H1 (cell line): ENCODE results near the gene ACSL3. TPM values are rescaled to one million over a fixed set of nuclear protein-coding genes. Genes with fewer than 3 reads are reported as not detected.

Experiments
- CTCF ChIA-PET: fragments of 300-600 bp; sonication (Branson Sonifier 250); formaldehyde crosslinking; loops from one replicate; lab custom pipeline; 2021; ENCODE audit not compliant: partially characterized antibody; lab: Charles Lee
- POLR2A ChIA-PET: fragments of 300-600 bp; sonication (Branson Sonifier 250); formaldehyde crosslinking; loops from one replicate; lab custom pipeline; 2021; ENCODE audit warnings: inconsistent platforms; ENCODE audit not compliant: partially characterized antibody; lab: Charles Lee
- DNase-seq, 2 experiments: peaks; one replicate each; pipeline versions ENCODE4 v3.0.0 to v3.0.0-alpha.2; 2010 to 2022; ENCODE audit warnings: low spot score in 2 of 2, low read depth in 1 of 2, mixed read lengths in 1 of 2
- FAIRE-seq: peaks from 2 replicates; lab custom pipeline; 2011; peaks lifted over from hg19 to GRCh38; lab: Jason Lieb, UNC
- H2AFZ ChIP-seq: 2 replicates; pipeline ENCODE4 v1.8.1; 2012; ENCODE audit warnings: low read length, inconsistent platforms
- H2AK5ac ChIP-seq: 2 replicates; pipeline ENCODE4 v1.6.1; 2013; ENCODE audit warnings: low read depth, low read length
- H2BK120ac ChIP-seq: replicated peaks from 2 replicates; pipeline ENCODE3; 2013; ENCODE audit warnings: low read depth, low read length, inconsistent platforms
- H2BK12ac ChIP-seq: 2 replicates; pipeline ENCODE4 v1.6.1; 2013; ENCODE audit warnings: low read depth, low read length
- H2BK15ac ChIP-seq: 2 replicates; pipeline ENCODE4 v1.6.1; 2013; ENCODE audit warnings: low read length
- H2BK20ac ChIP-seq: 2 replicates; pipeline ENCODE4 v1.6.1; 2013; ENCODE audit warnings: low read length
- H2BK5ac ChIP-seq: 2 replicates; pipeline ENCODE4 v1.6.1; 2013; ENCODE audit warnings: low read depth, low read length
- H3K14ac ChIP-seq: 2 replicates; pipeline ENCODE4 v1.6.1; 2013; ENCODE audit warnings: inconsistent platforms; ENCODE audit not compliant: insufficient read length
- H3K18ac ChIP-seq: 2 replicates; pipeline ENCODE4 v1.6.1; 2013; ENCODE audit warnings: low read length; ENCODE audit errors: extremely low read depth
- H3K23ac ChIP-seq: 2 replicates; pipeline ENCODE4 v1.6.1; 2013; ENCODE audit warnings: inconsistent platforms; ENCODE audit not compliant: insufficient read length
- H3K23me2 ChIP-seq: 2 replicates; pipeline ENCODE4 v1.6.1; 2013; ENCODE audit warnings: low read depth, low read length
- H3K27ac ChIP-seq: 2 replicates; pipeline ENCODE4 v1.6.1; 2011; ENCODE audit warnings: low read depth, low read length, inconsistent platforms
- H3K27me3 ChIP-seq, 4 experiments: replicated peaks in 1 of 4; 1 replicate in 1 of 4; 2 replicates in 3 of 4; pipeline versions ENCODE4 v1.6.1 to v1.8.1; 2011 to 2013; ENCODE audit warnings: low read length in 3 of 4, mild to moderate bottlenecking in 3 of 4, inconsistent platforms in 2 of 4, mixed read lengths in 2 of 4, moderate library complexity in 1 of 4; ENCODE audit not compliant: control insufficient read depth in 3 of 4, insufficient read depth in 3 of 4; ENCODE audit errors: extremely low read depth in 1 of 4
- H3K36me3 ChIP-seq, 4 experiments: 2 replicates each; pipeline versions ENCODE4 v1.6.1 to v1.8.1; 2011 to 2013; ENCODE audit warnings: mild to moderate bottlenecking in 4 of 4, low read length in 3 of 4, moderate library complexity in 2 of 4, control low read depth in 1 of 4, inconsistent platforms in 1 of 4; ENCODE audit not compliant: insufficient read depth in 4 of 4, control insufficient read depth in 2 of 4
- H3K4ac ChIP-seq: replicated peaks from 2 replicates; pipeline ENCODE3; 2013; ENCODE audit warnings: low read length, low read depth, mixed read lengths, inconsistent platforms; ENCODE audit not compliant: insufficient read length
- H3K4me1 ChIP-seq, 4 experiments: replicated peaks in 1 of 4; 1 replicate in 1 of 4; 2 replicates in 3 of 4; pipeline versions ENCODE4 v1.6.1 to v1.8.1; 2011 to 2013; ENCODE audit warnings: low read length in 3 of 4, inconsistent platforms in 2 of 4, mixed read lengths in 1 of 4; ENCODE audit not compliant: insufficient read depth in 4 of 4, control insufficient read depth in 3 of 4
- H3K4me2 ChIP-seq, 2 experiments: 2 replicates each; pipeline versions ENCODE4 v1.6.1 to v1.8.1; 2011 to 2013; ENCODE audit warnings: low read depth in 2 of 2, low read length in 2 of 2, control low read depth in 1 of 2, inconsistent platforms in 1 of 2, mild to moderate bottlenecking in 1 of 2; ENCODE audit not compliant: insufficient read depth in 1 of 2
- H3K4me3 ChIP-seq, 4 experiments: fragments of 200-600, 300-600 bp in 1 of 4; sonication (generic), shearing (Covaris generic), sonication (Bioruptor Twin) in 1 of 4; 2 replicates each; pipeline versions ENCODE4 v1.5.1 to v1.8.1; 2011 to 2016; ENCODE audit warnings: low read length in 4 of 4, low read depth in 3 of 4, control low read depth in 2 of 4, inconsistent platforms in 2 of 4, mild to moderate bottlenecking in 2 of 4, mixed read lengths in 1 of 4, moderate library complexity in 1 of 4; ENCODE audit not compliant: insufficient read depth in 2 of 4; ENCODE audit errors: extremely low read depth in 1 of 4
- H3K56ac ChIP-seq: replicated peaks from 2 replicates; pipeline ENCODE3; 2013; ENCODE audit warnings: low read depth, mild to moderate bottlenecking, mixed read lengths, low read length, inconsistent platforms; ENCODE audit not compliant: insufficient read length
- H3K79me1 ChIP-seq: 2 replicates; pipeline ENCODE4 v1.6.1; 2013; ENCODE audit warnings: low read depth, low read length, control low read depth
- H3K79me2 ChIP-seq, 2 experiments: 2 replicates each; pipeline versions ENCODE4 v1.6.1 to v1.8.1; 2012 to 2013; ENCODE audit warnings: low read length in 2 of 2, mild to moderate bottlenecking in 2 of 2, inconsistent platforms in 1 of 2; ENCODE audit not compliant: insufficient read depth in 2 of 2, control insufficient read depth in 1 of 2
- H3K9ac ChIP-seq, 4 experiments: replicated peaks in 1 of 4; 1 replicate in 1 of 4; 2 replicates in 3 of 4; pipeline versions ENCODE4 v1.6.1 to v1.8.1; 2011 to 2013; ENCODE audit warnings: low read depth in 3 of 4, low read length in 3 of 4, control low read depth in 2 of 4, mild to moderate bottlenecking in 2 of 4, moderate library complexity in 2 of 4, inconsistent platforms in 1 of 4; ENCODE audit errors: extremely low read depth in 1 of 4
- H3K9me3 ChIP-seq, 2 experiments: 2 replicates each; pipeline versions ENCODE4 v1.6.1 to v1.8.1; 2012 to 2013; ENCODE audit warnings: mild to moderate bottlenecking in 2 of 2, moderate library complexity in 2 of 2, control low read depth in 1 of 2, inconsistent platforms in 1 of 2, low read depth in 1 of 2, low read length in 1 of 2, mixed read lengths in 1 of 2; ENCODE audit not compliant: insufficient read depth in 2 of 2
- H4K20me1 ChIP-seq, 2 experiments: replicated peaks in 1 of 2; 2 replicates each; pipeline versions ENCODE3 to v1.8.1; 2011 to 2013; ENCODE audit warnings: inconsistent platforms in 2 of 2, low read length in 2 of 2, mild to moderate bottlenecking in 1 of 2; ENCODE audit not compliant: insufficient read depth in 2 of 2, control insufficient read depth in 1 of 2
- H4K5ac ChIP-seq: 2 replicates; pipeline ENCODE4 v1.6.1; 2013; ENCODE audit warnings: low read length, low read depth, mixed read lengths, inconsistent platforms; ENCODE audit not compliant: insufficient read length
- H4K8ac ChIP-seq: 2 replicates; pipeline ENCODE4 v1.8.0; 2013; ENCODE audit warnings: mild to moderate bottlenecking, moderate library complexity, low read length, inconsistent platforms; ENCODE audit not compliant: insufficient read depth; ENCODE audit errors: extremely low read depth
- H4K91ac ChIP-seq: replicated peaks from 2 replicates; pipeline ENCODE3; 2013; ENCODE audit warnings: low read length, mixed read lengths, inconsistent platforms; ENCODE audit not compliant: insufficient read length
- BACH1 ChIP-seq: IDR thresholded peaks from 2 replicates; pipeline ENCODE4 v1.6.1; 2012; ENCODE audit warnings: low read length, improper control_type of control experiment
- CHD2 ChIP-seq: IDR thresholded peaks from 2 replicates; pipeline ENCODE4 v1.6.1; 2012; ENCODE audit warnings: low read length, improper control_type of control experiment
- CREB1 ChIP-seq: IDR thresholded peaks from 2 replicates; pipeline ENCODE4 v1.6.1; 2012; ENCODE audit warnings: inconsistent platforms
- EZH2 ChIP-seq: fragments of 200-600 bp; sonication (generic); IDR thresholded peaks from 2 replicates; pipeline ENCODE4 v1.7.1; 2012; ENCODE audit warnings: low read depth, mild to moderate bottlenecking, moderate library complexity, low read length, inconsistent platforms; ENCODE audit not compliant: severe bottlenecking
- JUND ChIP-seq: IDR thresholded peaks from 2 replicates; pipeline ENCODE4 v1.6.1; 2011; ENCODE audit warnings: mild to moderate bottlenecking, improper control_type of control experiment, low read length
- KDM4A ChIP-seq: IDR thresholded peaks from one replicate; pipeline ENCODE4 v1.7.1; 2012; ENCODE audit warnings: low read depth, mild to moderate bottlenecking, moderate library complexity, low read length, inconsistent platforms; ENCODE audit not compliant: severe bottlenecking
- KDM5A ChIP-seq: fragments of 200-600 bp; IDR thresholded peaks from 2 replicates; pipeline ENCODE4 v1.7.1; 2012; ENCODE audit warnings: mild to moderate bottlenecking, low read length, inconsistent platforms, mixed read lengths
- MAFK ChIP-seq: IDR thresholded peaks from 2 replicates; pipeline ENCODE4 v1.6.1; 2012; ENCODE audit warnings: low read depth, mild to moderate bottlenecking, improper control_type of control experiment, low read length
- POLR2A ChIP-seq, 2 experiments: IDR thresholded peaks; 1 replicate in 1 of 2; 2 replicates in 1 of 2; pipeline ENCODE4 v1.6.1; 2011; ENCODE audit warnings: low read depth in 2 of 2, low read length in 2 of 2, mild to moderate bottlenecking in 2 of 2; ENCODE audit errors: control extremely low read depth in 1 of 2
- POLR2AphosphoS5 ChIP-seq: IDR thresholded peaks from 2 replicates; pipeline ENCODE4 v1.6.1; 2011; ENCODE audit warnings: low read depth, low read length
- POU5F1 ChIP-seq: IDR thresholded peaks from 2 replicates; pipeline ENCODE4 v1.6.1; 2011; ENCODE audit warnings: low read depth, mild to moderate bottlenecking, low read length, moderate library complexity
- RFX5 ChIP-seq: IDR thresholded peaks from 2 replicates; pipeline ENCODE4 v1.6.1; 2011; ENCODE audit warnings: low read depth, low read length, improper control_type of control experiment, borderline replicate concordance
- SRF ChIP-seq: IDR thresholded peaks from 2 replicates; pipeline ENCODE4 v1.6.1; 2011; ENCODE audit warnings: mild to moderate bottlenecking, low read depth, low read length, moderate library complexity
- TAF1 ChIP-seq: IDR thresholded peaks from 2 replicates; pipeline ENCODE4 v1.6.1; 2011; ENCODE audit warnings: mild to moderate bottlenecking, low read depth, low read length
- TAF7 ChIP-seq: optimal IDR thresholded peaks from 2 replicates; pipeline ENCODE3; 2011; ENCODE audit warnings: low read depth, mild to moderate bottlenecking, inconsistent platforms, low read length, moderate library complexity, borderline replicate concordance
- WGBS, 2 experiments: shearing (Covaris generic) in 1 of 2; methylation state at CpG; one replicate each; pipeline versions ENCODE4 v1.1.6 to v1.1.7; 2013 to 2015; ENCODE audit warnings: low lambda C conversion rate in 2 of 2, mixed read lengths in 2 of 2, inconsistent platforms in 1 of 2, low coverage in 1 of 2, missing lambda C conversion rate in 1 of 2; ENCODE audit not compliant: insufficient replicate concordance in 2 of 2, insufficient coverage in 1 of 2, insufficient read length in 1 of 2; ENCODE audit errors: extremely low coverage in 1 of 2, missing lambda C conversion rate in 1 of 2; 5-methylcytosine and 5-hydroxymethylcytosine counted together
- polyA plus RNA-seq, 7 experiments: library from polyadenylated mRNA; depleted of rRNA in 3 of 7; stranded (reverse) in 5 of 7; unstranded in 2 of 7; fragments of >200 nt in 5 of 7; fragments of 200-250 nt in 2 of 7; gene quantifications; 1 replicate in 5 of 7; 2 replicates in 1 of 7; 4 replicates in 1 of 7; pipeline versions ENCODE4 v1.2.1 to v1.2.3, GENCODE V29; 2011 to 2013; ENCODE audit warnings: missing spikeins in 2 of 7, mixed read lengths in 2 of 7
- total RNA-seq: library from RNA; stranded (reverse); fragmentation: NEBNext Ultra II Directional; extraction: Animal tissue kit (Norgen Biotek cat#: 25700); gene quantifications from 2 replicates; pipeline ENCODE4 v1.2.1, GENCODE V29; 2021
- TF ChIP-seq, protein P1 (sequence below): IDR thresholded peaks from 2 replicates; pipeline ENCODE4 v1.6.1; 2011; ENCODE audit warnings: low read length, improper control_type of control experiment

ACSL3 gene
- total and polyA plus RNA-seq, 2 of the 8 experiments (the other 6 are each of a cell fraction or from before 2014, with no cell fraction given), result 37.5 to 98.1 TPM

DNA sequence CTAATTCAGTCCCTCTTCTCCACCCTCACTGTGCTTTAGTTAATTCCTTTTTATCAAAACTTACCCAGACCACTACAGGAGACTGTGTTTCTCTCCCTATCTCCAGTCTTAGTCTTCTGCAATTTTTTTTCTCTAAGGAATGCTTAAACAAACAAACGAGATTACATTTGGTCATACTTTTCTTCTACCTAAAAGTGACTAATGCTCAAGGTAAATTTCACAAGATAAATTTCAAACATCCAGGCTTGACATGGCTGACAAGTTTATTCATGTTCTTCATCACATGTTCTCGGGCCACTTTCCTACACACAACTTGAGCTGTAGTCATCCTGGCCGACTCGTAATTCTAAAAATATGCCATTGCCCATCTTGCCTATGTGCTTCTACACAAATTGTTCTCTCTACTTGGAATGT is 23.2 kb upstream of the ACSL3 start:
- Histone ChIP-seq H4K91ac (no peak overlapping the region), H2BK12ac (no peak overlapping the region), H4K8ac (no peak overlapping the region), H3K79me1 (no peaks in the 10 kb centered on the region), H2BK15ac (no peak overlapping the region), H3K23me2 (no peaks in the 10 kb centered on the region), H2BK120ac (no peak overlapping the region), H3K4me3 (no peak overlapping the region), H3K9ac (no peak overlapping the region), H3K36me3 (no peaks in the 10 kb centered on the region), H3K4me1 (no peaks in the 10 kb centered on the region), H4K5ac (no peak overlapping the region), H3K23ac (no peak overlapping the region), H2AFZ (no peak overlapping the region), H2BK20ac (no peak overlapping the region), H3K27ac (no peak overlapping the region), H4K20me1 (no peaks in the 10 kb centered on the region), H3K9me3 (no peaks in the 10 kb centered on the region), H3K14ac (no peak overlapping the region), H3K4ac (no peak overlapping the region), H2BK5ac (no peak overlapping the region), H3K4me2 (no peak overlapping the region), H3K56ac (no peak overlapping the region), H3K18ac (no peak overlapping the region), H2AK5ac (no peak overlapping the region), H3K79me2 (no peaks in the 10 kb centered on the region), H3K27me3 (no peaks in the 10 kb centered on the region)
- ChIA-PET POLR2A (no interaction called here), CTCF (interaction anchor here (1.2 kb wide), 1 partner anchor 13 kb away, joined by 3 read pairs; no protein-coding TSS in a partner anchor)
- FAIRE-seq, result no peak
- WGBS, 2 experiments, result 78% methylated on average over 4 of the region's 4 CpGs; no CpG with 5 or more reads in 1 of the 2 experiments
- TF ChIP-seq RFX5, result no peak
- TF ChIP-seq MAFK, result no peak
- TF ChIP-seq, protein P1, sequence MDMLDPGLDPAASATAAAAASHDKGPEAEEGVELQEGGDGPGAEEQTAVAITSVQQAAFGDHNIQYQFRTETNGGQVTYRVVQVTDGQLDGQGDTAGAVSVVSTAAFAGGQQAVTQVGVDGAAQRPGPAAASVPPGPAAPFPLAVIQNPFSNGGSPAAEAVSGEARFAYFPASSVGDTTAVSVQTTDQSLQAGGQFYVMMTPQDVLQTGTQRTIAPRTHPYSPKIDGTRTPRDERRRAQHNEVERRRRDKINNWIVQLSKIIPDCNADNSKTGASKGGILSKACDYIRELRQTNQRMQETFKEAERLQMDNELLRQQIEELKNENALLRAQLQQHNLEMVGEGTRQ, result no peak
- TF ChIP-seq BACH1, result no peak
- no peak for TF ChIP-seq SRF
- no peak for TF ChIP-seq EZH2
- no peak for TF ChIP-seq POLR2A (IDR thresholded peaks at IDR 0.05; ENCODE audit: control extremely low read depth in 1 of 2, low read depth in 2 of 2, low read length in 2 of 2)
- no peak for TF ChIP-seq POU5F1
- TF ChIP-seq JUND, result no peak
- TF ChIP-seq KDM5A, result no peak
- TF ChIP-seq TAF7, result no peak
- no peak for TF ChIP-seq TAF1
- TF ChIP-seq POLR2AphosphoS5, result no peak
- no peak for TF ChIP-seq CHD2
- TF ChIP-seq CREB1, result no peak
- no peak for TF ChIP-seq KDM4A
- DNase-seq, result no peak
